GM21529 (cell line): ENCODE measurements around the gene NYNRIN.

Experiments
- ATAC-seq: cut with Tn5 transposase; IDR thresholded peaks from one replicate; pipeline ENCODE4 v1.9.1; 2021; ENCODE audit not compliant: unreplicated experiment

NYNRIN gene

GRCh38 chr14:24390701-24391468 is 7.9 kb upstream of the NYNRIN start:
- ATAC-seq = no peak

GRCh38 chr14:24392325-24393091 is 6.3 kb upstream of the NYNRIN start:
- ATAC-seq = no peak

DNA sequence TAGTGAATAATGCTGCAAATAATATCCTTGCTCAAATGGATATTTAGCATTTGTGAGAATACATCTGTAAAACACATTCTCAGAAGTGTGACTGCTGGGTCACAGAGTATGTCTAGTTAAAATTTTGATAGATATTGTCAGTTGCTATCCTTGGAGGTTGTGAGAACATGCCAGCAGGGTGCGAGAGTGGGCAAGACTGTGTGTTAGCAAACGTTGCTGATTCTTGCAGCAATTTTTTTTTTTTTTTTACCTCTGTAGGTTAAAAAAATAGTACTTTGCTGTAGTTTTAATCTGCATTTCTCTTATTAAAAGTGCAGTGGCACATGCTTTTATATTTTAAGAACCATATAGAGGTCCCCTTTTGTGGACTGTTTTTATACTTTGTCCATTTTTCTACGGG is 4.5 kb upstream of the NYNRIN start:
- ATAC-seq = no peak

DNA sequence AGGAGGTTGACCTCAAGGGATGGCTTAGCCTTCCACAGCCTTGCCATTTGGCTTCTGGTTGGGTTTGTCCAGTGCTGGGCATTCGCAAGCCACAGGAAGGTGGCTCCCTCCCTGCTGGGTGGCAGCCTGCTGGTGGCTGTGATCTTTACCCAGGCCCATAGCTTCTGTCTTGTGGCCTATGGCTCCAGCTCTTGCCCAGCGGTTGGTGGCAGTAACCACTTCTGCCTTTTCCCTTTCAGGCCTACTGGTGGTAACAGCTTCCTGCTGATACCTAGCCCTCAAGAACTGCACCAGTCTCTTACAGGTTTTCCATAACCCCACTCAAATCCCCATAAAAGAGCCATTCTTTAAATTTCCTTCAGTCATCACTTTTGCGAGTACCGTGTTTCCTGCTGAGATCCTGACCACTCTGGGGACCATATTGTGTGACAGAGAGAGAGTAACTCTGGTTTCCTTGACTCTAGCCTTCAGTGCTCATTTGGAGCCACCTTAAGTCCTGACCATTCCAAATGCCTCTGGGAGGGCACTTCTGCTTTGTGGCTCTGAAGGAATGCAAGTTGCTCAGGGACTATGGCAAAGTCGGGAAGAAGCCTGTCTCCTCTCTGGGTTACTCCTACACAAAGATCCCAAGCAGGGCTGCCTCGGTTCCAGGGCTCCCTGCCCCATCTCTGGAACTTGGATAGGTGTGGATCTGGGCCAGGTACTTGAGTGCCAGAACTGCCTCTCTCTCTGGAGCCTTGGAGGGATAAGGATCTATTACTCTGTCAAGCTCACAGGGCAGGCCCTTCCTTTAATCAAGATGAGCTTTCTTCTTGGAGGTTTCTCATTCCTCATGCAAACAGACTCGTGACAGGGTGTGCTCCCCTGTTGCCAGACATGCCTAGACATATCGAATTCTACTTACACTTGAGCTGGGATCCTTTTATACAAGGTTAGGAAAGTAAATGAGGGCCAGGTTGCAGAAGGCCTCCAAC is 2.9 kb upstream of the NYNRIN start:
- no peak for ATAC-seq

DNA sequence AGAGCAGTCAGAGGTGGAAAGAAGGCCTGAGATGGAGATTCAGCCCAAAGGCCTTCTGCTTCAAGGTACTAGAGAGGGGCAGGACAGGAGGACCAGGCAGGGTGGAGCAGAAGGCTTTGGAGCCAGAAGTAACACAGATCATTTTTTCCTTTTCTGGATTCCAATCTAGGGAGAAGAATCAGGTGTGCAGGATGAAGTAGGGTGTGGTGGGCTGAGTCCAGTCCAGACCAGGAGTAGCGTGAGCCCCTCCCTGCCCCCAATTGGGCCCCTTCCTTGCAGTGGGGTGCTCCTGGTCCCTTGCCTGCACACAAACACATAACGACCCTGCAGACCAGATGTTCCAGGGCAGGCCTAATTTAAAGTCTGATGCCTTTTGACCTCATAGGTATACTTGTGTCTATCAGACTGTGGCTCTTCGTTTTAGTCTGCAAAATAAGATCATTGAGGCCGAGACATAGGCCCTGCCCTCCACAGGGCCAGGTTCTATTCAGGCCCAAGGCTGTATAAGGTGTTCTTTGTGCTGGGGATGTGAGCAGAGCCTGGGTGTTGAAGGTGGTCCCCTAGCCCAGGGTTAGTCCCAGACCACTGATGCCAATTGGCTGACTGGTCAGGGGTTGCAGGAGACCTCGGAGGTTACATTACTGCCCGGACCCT is 1.0 kb upstream of the NYNRIN start:
- ATAC-seq = no peak

DNA sequence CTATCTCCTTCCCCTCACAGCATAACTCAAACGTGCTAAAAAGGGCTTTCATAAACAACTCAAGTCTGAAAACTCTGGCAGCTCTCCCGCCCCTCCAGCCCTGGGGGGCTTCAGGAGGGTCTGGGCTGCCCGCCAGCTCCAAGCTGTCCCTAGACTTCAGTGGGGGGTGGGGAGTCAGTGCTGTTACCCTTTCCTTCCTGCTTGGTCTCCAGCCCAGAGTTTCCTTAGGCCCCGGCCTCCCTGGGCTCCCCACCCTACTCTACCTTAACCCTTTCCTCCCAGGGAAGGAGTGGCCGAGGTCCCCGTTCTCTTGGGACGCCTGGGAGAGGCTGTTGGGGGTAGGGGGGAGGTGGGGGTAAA is 530 bp upstream of the NYNRIN start:
- ATAC-seq = no peak

DNA sequence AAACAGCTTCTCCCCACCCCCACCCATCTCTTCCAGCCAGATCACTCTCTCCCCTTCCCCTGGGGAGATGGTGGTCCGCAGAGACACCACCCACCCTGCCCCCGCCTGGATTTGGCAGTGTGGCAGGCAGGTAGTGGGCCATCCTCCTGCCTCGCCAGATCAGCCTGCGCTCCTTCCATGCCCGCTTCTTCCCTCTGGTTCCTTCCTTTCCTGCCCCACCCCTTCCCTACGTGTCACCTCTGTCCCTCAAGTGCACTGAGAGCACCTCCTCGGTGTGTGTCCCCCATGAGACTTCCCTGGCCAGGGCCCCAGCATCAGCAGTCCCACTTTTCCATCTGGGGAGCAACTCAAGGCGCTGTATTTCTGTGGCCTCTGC is 632 bp downstream of the NYNRIN start:
- no peak for ATAC-seq

DNA sequence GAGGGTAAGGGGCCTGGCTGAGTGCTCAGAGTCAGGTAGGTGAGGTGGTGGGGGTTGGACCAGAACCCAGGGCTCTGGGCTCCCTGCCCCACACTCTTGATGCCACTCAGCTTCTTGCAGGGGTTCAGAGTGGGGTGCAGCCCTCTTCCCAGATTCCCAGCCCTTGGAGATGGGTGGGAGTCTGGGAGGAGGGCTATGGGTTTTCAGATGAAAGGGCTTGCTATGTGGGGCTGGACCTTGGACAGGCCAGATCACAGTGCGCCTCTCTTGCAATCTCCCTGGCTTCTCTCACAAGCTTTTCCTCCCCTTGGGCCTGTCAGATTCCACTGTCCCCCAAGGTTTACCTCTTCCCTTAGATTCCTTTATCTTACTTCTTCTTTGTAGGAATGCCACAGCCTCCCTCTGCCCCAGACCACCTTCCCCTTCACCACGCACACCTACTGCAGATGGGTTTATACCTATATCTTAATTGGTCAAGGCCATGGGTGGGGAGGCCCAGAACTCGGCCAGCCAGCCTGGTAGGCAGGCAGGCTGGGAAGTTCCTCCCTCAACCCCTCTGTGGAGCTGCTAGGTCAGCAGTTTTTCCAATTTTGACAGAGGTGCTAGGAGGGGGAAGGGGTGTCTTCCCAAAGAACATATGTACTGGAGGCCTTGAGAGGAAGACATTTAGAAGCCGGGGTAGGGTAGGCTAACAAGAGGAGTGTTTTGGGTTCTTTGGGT is 1.4 kb downstream of the NYNRIN start:
- ATAC-seq = no peak

- ATAC-seq = no peak
These were observed 3.3 kb downstream of the NYNRIN start for GRCh38 chr14:24401810-24402702.

DNA sequence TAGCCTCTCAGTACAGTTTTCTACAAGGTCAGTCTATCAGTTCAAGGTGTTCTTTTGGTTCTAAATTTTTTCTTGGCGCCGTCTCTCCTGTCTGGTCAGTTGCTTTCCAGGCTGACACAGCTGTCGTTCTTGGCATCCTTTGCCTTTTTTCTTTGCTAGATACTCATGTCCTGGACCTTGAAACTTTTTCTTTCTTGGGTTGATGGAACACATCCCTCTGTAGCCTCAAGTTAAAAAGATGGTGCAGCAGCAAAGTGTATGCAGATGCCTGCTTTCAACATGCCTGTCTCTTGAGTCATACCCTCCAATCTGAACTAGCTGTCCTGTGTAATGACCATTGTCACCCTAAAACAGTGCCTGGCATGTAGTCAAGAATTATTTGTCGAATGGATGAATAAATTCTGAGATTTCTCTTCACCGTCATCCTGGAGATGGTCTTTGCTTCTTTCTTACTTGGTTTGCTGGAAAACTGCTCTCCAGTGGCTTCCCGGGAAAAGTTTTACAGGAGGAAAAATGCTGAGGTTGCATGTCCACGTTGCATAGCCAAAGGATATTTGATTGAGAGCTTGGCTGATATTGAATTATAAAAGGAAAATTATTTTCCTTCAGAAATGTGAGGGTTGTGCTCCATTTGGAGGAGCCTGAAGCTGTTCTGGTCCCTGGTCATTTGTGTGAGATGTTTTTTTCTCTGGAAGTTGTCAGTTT is 4.6 kb downstream of the NYNRIN start:
- no peak for ATAC-seq

GRCh38 chr14:24404814-24405213 is 6.0 kb downstream of the NYNRIN start:
- no peak for ATAC-seq

DNA sequence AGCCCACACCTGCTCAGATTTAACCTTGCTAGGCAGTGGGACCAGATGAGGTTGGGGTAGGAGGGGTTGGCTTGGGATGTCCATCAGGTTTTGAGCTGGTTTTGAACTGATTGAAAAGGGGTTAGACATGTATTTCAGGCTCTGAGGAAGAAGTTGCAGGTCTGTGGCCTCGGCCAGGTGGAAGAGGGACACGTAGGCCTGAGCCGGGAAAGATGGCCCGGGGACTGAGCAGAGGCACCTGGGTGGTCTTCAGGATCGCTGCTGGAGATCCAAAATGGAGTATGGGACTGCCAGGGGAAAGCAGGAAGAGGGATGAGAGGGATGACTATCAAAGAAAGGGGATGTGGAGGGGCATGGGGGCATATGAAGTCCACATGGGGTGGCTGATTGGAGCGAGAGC is 7.6 kb downstream of the NYNRIN start:
- no peak for ATAC-seq

GRCh38 chr14:24407608-24408325 is 9.0 kb downstream of the NYNRIN start:
- no peak for ATAC-seq

GRCh38 chr14:24408764-24409163 is 10.0 kb downstream of the NYNRIN start:
- ATAC-seq = no peak

DNA sequence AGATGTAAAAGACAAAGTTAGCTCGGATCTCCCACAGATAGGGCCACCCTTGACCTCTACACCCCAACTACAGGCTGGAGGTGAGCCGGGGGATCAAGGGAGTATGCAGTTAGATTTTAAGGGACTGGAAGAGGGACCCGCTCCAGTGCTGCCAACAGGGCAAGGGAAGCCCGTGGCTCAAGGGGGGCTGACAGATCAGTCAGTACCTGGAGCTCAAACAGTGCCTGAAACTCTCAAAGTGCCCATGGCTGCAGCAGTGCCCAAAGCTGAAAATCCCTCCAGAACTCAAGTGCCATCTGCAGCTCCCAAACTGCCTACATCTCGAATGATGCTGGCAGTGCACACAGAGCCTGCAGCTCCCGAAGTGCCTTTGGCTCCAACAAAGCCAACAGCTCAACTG is 10.4 kb downstream of the NYNRIN start:
- no peak for ATAC-seq

GRCh38 chr14:24409956-24410355 is 11.2 kb downstream of the NYNRIN start:
- ATAC-seq = no peak

DNA sequence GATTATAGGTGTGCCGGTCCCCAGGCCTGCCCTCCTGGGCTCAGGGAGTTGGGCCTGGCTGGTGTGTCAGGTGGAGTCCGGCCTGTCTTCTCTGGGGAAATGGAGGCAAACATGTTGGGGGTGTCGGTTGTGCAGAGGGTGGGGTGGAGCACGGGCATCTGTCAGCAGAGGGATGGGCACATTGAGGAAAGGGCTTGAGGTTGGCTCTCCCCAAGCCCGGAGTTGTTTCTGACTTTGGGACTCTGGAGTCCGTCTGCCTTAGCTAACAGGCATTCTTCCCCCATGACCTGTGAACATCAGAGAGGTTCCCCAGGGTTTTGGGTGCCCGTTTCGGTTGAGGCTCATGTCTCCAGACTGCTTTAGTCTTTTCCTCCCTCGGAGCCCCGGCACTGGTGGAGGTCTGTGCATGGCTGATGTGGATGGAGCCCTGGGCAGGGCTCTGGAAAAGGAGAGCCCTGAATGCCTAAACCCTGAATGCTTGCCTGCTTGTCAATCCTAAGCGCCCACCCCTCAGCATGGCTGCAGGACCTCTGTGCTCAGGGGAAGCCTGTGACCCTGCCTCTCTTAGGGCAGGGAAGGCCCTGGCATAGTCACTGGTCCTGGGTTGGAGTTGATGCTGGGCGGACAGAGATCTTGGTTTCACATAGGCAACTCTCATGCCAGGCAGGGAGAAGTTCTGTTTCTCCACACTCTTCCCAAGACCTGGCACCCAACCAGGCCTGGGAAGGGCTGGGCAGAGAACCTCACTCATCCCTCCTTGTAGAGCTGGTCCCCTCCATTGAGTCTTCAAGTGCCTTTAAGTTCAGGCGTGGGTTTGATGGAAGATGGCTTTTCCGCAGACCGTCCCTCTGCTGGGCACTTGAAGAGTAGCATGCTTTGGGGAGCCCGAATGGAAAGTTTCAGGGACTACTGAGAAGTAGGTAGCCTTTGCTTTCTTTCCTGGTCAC is 12.9 kb downstream of the NYNRIN start:
- ATAC-seq = peak; percentile 73
